ENCODE results near the gene PSMD1. TPM values are rescaled to one million over a fixed set of nuclear protein-coding genes. Genes with fewer than 3 reads are reported as not detected.
A peak's percentile ranks its signal among the peaks of the same experiment; 100 is the strongest.

Gene PSMD1
- total and polyA plus RNA-seq, 2 experiments from 2014 or later = 148 to 177 TPM

- TF ChIP-seq JUNB (IDR thresholded peaks at IDR 0.05; ENCODE audit: unreplicated experiment) = no peak
- TF ChIP-seq EZH2phosphoT487 (IDR thresholded peaks at IDR 0.05; ENCODE audit: unreplicated experiment) = no peak
- TF ChIP-seq EZH2 (IDR thresholded peaks at IDR 0.05; ENCODE audit: low read depth, unreplicated experiment) = no peak
- TF ChIP-seq POLR2AphosphoS5 (IDR thresholded peaks at IDR 0.05; ENCODE audit: low read depth) = no peak
- TF ChIP-seq ZNF331 (CRISPR knock-in tag; IDR thresholded peaks at IDR 0.05; ENCODE audit: low read depth) = no peak
- TF ChIP-seq ZNF462 (CRISPR knock-in tag; IDR thresholded peaks at IDR 0.05) = no peak
- TF ChIP-seq STAT1 (IDR thresholded peaks at IDR 0.05; ENCODE audit: unreplicated experiment) = no peak
- no peak for TF ChIP-seq ZNF114 (CRISPR knock-in tag; IDR thresholded peaks at IDR 0.05)
- no peak for TF ChIP-seq CTCF (conservative IDR thresholded peaks at IDR 0.05; ENCODE audit: low read depth in 2 of 2)
- no peak for TF ChIP-seq CREB1 (CRISPR knock-in tag; IDR thresholded peaks at IDR 0.05; ENCODE audit: low read depth)
- no peak for TF ChIP-seq ETS1 (IDR thresholded peaks at IDR 0.05)
- TF ChIP-seq REST (IDR thresholded peaks at IDR 0.05; ENCODE audit: unreplicated experiment) = no peak
- TF ChIP-seq NANOG (IDR thresholded peaks at IDR 0.05; ENCODE audit: borderline replicate concordance) = no peak
- no peak overlapping the region for H3K4me3 ChIP-seq
- Mint-ChIP-seq H3K36me3 (ENCODE audit: low read depth) (no peaks in the 10 kb centered on the region), H3K27me3 (ENCODE audit: insufficient read depth, low read depth, poor library complexity) (peaks cover 10% of the 10 kb centered on the region), H3K9me3 (no peaks in the 10 kb centered on the region), H3K27ac (no peak overlapping the region), H3K4me3 (no peak overlapping the region), H3K4me1 (peaks cover 19% of the 10 kb centered on the region)
- no peak overlapping the region for H3K27ac ChIP-seq (ENCODE audit: low read depth)
- H3F3A ChIP-seq (replicated peaks; ENCODE audit: low read depth) = peaks cover 3% of the 10 kb centered on the region; the same call in 1 of the 2 replicates
- ATAC-seq (peak; percentile 30; the same call in 2 of the 3 replicates), DNase-seq (ENCODE audit: low spot score) (no peak)
- H3K27me3 ChIP-seq (ENCODE audit: insufficient read depth) = no peaks in the 10 kb centered on the region
- H3K4me1 ChIP-seq (ENCODE audit: insufficient read depth) = peaks cover 10% of the 10 kb centered on the region
- no peaks in the 10 kb centered on the region for H3K36me3 ChIP-seq (ENCODE audit: insufficient read depth)
- H4K20me1 ChIP-seq (replicated peaks; ENCODE audit: insufficient read depth) = no peaks in the 10 kb centered on the region
- H3K9me2 ChIP-seq (ENCODE audit: insufficient read depth) = peaks cover 3% of the 10 kb centered on the region; the same call in 1 of the 2 replicates
- no peak overlapping the region for H3K4me2 ChIP-seq
- no peaks in the 10 kb centered on the region for H3K79me2 ChIP-seq (replicated peaks; ENCODE audit: insufficient read depth)
- peak overlapping the region; percentile 15; the same call in 1 of the 2 replicates for H2AFZ ChIP-seq
Observed at GRCh38 chr2:231182513-231182899, 125.8 kb downstream of the PSMD1 start.

Measured in GM23338 (cell line).